Activated CD4-positive, CD25-positive, alpha-beta regulatory T cell (primary cell): ENCODE measurements around the gene MAN1B1.
"Not testable (repeated sequence)": the region's sequence is repeated elsewhere in the genome, so short reads cannot be mapped to it uniquely, and the experiment has no call there.

Source experiments
- DNase-seq, 4 experiments: peaks; one replicate each; lab custom pipeline; 2025; lab: John Stamatoyannopoulos, UW

The MAN1B1 gene

DNA sequence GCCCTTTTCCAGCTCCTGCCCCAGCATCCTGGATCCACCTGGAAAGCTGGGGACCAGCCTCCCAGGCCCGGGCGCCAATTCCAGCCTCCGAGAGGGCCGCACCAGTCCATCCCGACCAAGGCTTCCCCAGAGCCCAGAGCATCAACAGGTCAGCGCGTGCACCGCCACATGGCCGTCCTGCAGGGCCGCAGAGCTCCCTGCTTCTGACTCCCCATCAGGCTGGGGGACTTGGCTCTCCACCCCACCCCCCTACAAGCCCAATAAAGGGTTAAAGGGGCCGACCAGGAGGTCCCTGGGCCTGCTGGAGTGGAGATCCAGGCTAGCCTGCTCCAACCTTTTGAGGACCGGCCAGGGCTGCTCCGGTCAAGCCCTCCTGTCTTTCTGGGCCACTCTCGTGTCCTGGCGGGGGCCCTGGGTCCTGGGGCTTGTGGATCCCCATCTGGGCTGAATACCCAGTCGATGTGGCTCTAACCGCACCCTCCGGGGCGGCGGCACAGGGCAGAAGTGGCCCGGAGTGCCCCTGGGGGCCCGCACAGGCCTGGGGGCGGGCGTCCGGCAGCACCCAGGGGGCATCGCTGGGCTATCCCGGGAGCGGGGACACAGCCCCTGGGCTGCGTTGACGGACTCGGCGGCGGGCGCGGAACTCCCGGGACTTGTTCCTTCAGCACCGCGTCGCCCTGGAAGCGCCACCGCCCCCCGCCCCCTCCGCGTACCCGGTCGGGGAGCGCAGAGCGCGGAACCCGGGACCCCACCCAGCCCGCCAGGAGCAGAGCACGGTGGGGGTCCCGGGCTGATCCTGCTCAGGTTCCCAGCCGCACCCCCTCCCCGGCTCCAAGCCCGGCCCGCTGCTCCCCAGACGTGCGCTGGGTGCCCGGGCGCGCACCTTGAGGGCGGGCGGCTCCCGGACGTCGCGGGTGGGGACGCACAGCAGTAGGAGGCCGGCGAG lies 33.5 kb upstream of the MAN1B1 start:
- DNase-seq: no peak

DNA sequence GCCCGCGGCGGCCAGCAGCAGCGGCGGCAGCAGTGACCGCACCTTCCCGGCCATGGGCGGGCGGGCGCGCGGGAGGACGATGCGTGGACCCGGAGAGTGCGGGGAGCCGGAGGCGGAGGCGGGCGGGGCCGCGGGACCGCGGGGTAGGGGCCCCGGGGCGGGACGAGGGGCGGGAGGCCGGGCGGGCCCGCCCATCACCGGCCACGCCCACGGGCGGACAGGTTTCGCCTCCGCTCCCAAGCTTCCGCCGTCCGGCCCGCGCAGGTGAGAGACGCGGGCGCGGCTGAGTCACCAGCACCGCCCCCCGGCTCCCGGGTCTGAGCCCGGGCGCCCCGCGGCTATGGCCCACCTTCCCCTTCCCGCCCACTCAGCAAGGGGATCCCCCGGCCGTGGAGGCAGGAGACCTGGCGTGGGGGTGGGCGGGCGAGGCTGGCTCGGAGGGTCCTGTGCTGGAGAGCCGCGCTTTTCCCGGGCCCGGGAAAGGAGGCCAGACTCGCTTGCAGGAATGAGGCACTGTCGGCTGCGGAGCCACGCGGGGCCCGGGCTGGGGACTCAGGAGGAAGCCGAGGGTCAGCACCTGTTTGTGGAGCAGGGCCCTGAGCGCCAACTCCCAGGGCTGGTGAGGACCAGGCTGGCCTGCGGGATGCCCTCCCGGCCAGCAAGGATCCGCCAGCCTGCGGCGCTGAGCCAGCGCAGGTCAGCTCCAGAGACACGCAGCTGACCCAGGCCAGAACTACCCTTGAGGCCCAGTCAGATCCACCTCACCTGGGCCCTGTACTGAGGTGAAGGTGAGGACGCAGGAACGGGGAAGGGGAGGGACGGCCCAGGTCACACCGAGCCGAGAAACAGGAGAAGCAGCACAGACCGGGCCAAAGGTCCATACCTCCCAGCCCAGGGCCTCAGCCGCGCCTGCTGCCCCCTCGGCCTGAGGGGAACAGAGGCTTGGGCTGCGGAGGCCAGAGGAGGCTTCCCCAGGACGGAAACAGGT lies 32.5 kb upstream of the MAN1B1 start, which contains the start of gene ENTPD2:
ENTPD2 (minus strand) TSS at position 118 of the 988 bp plus-strand sequence; CDS start at position 54, 64 bp downstream.
- DNase-seq: no peak

DNA sequence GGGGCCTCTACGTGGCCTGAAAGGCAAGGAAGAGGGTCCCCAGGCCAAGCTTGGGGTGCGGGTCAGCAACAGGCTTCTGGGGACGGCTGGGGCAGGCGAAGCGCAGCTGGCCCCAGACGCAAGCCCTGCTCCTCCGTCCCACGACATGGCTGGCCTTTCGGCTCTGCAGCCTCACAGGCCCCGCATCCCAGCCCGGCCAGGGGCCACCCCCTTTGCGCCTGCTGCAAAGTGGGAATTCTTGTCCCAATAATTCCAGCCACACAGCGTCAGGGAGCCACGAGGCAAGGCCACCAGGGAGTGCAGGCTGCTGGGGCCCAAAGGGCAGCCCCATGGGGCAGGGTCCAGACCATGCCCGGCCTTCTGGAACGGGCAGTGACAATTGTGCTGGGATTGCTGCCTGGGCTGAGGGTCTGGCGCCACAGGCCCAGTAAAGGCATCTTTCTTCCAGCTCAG lies 31.8 kb upstream of the MAN1B1 start:
- DNase-seq: no peak

DNA sequence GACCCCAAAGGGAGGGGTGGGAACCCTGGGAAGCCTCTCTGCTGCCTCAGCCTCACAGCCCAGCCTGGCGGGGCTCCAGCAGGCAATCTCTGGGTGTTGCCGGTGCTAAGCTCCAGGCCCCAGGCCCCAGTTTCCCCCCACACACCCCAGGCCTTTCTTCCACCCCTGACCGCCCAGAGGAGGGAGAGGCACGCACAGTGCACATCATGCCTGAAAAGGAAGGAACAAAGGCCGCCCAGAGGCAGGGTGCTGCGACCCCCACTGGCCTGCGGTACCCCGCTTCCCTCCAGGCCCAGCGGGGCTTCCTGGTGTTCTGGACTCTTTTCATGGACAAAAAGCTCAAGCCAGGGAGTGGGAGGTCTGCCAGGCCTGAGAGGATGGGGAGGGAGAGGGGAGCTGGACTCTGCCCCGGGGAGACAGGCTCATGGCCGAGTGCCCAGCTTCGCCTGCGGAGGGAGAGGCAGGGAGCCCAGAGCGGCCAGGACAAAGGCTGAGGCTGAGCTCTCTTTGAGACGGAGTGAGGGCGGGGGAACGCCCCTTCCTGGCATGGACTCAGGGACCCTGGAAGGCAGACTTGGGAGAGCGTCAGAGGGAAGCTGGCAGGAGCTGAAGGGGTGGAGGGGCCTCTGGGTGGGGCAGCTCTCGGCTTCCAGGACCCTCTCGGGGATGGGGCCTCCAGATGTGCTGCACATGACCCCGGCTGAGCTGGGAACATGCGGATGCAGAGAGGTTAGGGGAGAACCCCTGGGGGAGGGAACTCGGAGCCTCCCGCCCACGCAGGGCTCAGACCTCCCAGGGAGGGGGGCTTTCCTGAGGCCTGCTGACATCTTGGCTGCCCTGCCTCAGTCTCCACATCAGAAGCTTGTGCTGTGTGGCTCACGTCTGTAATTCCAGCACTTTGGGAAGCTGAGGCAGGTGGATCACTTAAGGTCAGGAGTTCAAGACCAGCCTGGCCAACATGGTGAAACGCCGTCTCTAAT lies 31.1 kb upstream of the MAN1B1 start:
- DNase-seq: no peak

DNA sequence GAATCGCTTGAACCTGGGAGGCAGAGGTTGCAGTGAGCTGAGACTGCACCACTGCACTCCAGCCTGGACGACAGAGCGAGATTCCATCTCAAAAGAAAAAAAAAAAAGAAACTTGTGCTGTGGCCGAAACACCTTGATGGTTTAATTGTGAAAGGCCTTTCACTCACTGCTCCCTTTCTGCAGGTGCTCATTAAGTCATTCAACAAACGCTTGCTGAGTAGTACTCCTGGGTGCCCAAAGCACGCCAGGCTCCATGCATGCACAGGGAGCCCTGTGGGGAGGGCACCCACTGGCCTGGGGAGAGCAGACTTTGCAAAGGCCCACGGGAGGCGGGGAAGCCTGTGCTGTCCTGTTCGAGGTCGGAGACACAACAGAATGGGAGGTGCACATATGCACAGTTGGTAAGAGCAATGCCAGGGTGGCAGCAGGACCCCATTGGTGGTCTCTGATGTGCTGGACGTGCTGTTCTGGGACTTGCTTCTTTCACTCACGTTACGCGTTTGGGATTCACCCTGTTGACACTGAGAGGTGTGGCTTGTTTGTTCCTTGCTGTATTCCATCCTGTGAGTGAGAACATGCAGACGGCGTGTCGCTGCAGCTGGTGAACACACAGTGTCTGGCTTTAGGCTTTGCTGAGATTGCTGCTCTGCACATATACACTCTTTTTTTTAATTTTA lies 29.9 kb upstream of the MAN1B1 start:
- no peak for DNase-seq

DNA sequence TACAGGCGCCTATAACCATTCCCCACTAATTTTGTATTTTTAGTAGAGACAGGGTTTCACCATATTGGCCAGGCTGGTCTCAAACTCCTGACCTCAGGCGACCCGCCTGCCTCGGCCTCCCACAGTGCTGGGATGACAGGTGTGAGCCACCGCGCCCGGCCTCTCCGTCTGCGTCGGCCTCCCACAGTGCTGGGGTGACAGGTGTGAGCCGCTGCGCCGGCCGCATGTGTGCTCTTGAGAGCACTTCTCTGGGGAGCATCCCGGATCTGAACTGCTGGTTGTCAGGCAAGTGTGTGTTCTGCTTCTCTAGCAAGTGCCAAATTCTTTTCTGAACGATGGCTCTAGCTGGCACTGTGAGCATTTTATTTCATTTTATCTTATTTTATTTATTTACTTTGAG lies 29.2 kb upstream of the MAN1B1 start:
- no peak for DNase-seq

DNA sequence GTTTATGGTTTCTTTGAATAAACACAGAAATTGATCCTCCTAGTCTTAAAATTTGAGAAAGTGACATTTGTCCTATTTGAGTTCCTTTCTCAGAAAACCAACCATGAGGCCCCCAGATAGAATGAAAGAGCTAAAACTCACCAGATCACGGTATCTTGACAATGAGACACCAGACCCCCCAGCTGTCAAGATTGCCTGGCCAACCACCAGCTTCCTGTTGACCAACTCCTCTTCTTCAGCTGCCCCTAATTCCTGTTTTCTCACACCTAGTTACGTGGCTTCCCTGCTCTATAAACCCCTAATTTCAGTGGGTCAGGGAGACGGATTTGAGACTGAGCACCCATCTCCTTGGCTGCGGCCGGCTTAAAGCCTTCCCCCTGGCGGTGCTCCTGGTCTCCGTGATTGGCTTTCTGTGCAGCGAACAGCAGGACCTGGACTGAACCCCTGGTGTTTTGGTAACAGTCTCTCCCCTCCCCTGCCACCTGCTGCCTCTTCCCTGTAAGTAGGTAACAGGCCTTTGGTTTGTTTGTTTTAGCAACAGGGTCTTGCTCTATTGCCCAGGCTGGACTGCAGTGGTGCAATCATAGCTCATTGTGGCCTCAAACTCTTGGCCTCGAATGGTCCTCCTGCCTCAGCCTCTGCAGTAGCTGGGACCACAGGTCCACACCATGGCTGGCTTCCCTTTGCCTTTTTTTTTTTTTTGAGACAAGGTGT lies 28.1 kb upstream of the MAN1B1 start:
- no peak for DNase-seq

DNA sequence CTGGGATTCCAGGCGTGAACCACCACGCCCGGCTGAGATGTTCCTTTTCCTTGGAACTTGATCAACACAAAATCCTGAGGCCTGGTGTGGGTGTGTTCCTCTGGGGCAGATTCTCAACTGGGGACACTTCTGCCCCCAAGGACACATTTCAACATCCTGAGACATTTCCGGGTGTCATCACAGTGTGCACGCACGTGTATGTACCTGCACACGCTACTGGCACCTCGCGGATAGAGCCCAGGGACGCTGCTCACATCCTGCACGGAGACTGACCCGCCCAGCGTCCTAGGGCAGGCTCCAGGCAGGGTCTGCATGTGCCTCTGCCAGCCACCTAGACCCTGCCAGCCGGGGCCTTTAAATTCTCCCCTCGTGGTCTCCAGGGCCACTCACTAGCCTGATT lies 24.4 kb upstream of the MAN1B1 start:
- DNase-seq: no peak

DNA sequence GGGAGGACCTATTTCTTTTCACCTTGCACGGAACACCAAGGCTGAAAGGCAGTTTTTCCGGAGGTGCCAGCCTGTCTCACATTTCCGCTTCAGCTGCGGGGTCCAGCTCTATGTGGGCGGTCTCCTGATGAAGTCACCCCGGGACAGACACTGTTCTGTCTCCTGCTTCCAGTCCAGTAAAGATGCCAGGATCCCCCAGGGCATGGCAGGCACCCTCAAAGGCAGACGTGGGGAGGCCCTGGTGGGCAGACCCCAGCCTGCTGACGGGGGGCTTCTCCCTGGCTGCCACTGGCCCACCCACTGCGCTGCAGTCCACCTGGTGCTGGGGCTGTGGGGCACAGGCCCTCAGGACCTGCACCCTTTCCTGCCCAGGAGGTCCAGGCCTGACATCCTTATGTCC lies 24.0 kb upstream of the MAN1B1 start:
- DNase-seq: not testable (repeated sequence)

DNA sequence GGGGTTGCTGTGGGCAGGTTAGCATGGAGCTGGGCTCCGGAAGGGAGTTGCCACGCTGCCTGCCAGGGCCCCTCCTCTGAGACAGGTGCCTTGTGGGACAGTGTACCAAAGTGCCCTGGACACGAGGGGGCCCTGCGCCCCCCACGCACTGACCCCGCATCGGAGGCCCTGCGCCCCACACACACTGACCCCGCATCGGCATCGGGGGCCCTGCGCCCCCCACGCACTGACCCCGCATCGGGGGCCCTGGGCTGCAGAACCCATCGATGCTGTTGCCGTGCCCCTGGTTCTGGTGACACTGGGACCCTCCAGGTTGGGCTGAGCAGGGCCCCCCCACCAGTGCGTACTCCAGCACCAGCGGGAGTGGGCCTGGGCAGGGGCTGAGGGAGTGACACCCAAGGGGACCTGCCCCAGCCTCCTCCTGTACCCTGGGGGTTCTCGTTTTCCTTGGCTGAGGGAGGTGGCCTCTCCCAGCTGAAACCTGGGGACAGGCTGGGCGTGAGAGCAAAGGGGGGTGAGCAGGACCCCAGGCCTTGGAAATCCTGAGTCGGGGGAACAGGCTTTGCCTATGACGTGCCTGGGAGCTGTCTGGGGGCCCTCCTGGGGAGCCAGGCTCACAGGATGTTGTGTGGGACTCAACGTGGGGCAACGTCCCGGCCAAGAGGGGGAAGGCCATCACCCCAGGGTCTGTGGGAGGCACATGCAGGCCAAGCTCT lies 23.3 kb upstream of the MAN1B1 start:
- no peak for DNase-seq

DNA sequence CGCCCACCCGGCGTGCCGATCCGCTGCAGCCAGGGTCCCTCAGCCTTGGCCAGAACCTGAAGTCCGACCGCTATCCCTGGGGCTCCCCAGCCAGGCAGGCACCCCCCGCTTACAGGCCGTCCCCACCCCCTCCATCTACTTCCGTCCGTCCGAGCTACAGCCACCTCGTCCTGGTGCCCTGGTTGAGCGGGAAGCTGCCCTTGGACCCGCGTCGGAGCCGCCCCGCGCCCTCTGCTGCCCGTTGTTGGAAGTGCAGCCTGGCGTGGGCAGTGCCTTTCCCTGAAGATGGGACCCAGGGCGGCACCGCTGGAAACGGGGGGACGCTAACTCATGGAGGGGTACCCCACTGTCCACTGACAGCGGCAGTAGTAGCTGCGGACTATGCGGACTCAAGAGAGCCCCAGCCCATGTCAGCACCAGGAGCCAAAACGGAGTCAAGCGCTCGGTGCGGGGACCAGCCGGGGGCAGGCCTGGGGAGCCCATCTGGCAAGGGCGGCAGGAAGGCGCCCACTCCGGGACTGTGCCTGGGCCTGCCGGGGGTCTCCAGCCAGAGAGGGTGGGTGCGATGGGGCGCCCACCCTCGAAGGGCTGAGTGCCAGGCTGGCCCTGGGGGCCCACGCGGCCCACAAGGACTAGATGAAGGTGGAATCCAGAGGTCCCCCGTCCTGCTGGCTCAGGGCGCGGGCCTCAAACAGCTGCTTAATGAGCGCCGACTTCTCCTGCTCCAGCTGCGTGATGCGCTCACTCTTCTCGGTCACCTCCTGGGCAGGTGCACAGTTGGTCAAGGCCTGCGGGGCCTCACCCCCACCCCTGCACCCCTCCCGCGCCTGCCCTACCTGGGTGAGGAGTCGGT lies 22.5 kb upstream of the MAN1B1 start:
- peak in 3 of 4 experiments; percentile 27 to 66 (median 61) for DNase-seq

DNA sequence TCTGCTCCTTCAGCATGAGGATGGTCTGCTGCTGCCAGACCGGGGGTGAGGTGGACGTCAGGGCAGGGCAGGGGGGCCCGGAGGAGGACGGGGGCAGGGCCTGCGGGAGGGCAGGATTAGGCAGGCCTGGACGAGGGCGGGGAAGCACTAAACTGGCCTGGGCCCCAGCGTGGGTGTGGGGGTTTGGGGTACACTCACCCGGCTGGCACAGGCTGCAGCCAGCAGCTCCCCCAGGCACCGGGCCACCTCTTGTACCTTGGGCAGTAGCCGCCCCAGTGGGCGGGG lies 22.0 kb upstream of the MAN1B1 start:
- DNase-seq: no peak

DNA sequence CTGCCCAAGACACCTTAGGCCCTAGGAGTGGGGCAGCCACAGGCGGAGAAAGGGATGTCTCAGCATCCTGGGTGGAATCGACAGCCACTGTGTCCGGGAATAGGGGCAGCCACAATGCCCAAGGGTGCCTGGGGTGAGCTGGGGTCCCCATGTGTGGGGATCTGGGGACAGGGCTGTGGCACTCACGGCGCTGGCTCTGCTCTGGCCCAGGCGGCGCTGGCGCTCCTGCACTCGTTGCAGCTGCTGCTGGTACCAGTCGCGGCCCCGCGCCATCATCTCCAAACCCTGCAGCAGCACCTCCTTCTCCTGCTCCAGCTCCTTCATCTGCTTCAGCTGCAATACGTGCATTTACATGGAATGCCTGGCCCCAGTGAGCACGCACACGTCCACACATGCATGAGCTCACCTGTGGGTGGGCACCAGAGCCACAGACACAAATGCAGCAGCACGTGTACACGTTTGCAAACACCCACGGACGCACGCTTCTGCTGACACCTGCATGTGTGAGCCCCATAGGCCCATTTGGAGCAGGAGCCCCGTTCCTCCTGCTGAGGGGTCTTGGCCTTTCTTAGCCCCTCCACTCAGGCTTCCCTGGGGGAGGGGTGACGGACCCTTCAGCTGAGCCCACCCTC lies 21.3 kb upstream of the MAN1B1 start:
- DNase-seq: no peak

DNA sequence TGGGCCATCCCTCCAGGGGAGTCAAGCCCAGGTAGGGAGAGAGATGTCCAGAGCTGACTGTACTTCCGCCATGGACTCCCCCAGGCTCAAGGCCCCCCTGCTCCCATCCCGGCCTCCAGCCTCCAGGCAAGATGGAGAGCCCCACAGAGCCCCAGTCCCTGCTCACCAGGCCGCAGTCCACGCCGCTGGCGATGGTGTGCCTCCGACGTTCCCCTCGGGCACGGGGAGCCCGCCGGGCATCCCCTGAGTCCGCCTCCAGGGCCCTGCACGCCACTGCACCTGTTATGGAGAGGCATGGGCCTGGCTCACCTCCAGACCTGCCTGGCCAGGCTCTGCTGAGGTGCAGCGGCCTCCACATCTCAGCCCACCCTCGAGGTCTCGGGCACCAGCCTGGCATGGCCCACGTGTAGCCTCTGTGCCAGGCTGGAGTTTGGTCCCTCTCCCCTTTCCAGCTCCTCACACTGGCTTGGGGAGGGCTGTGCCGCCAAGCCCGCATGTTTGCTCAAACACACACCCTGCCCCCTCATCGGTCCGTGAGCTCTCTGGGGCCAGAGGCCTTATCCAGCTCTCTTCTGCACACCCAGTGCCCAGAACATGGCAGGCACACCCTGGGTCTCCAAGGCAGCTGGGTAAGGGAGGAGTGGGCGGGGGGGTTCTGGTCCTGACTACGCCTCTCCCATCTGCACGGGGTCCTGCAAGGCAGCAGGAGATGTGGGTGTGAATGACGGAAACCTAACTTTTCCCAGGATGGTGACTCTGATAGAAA lies 20.5 kb upstream of the MAN1B1 start:
- DNase-seq: no peak

DNA sequence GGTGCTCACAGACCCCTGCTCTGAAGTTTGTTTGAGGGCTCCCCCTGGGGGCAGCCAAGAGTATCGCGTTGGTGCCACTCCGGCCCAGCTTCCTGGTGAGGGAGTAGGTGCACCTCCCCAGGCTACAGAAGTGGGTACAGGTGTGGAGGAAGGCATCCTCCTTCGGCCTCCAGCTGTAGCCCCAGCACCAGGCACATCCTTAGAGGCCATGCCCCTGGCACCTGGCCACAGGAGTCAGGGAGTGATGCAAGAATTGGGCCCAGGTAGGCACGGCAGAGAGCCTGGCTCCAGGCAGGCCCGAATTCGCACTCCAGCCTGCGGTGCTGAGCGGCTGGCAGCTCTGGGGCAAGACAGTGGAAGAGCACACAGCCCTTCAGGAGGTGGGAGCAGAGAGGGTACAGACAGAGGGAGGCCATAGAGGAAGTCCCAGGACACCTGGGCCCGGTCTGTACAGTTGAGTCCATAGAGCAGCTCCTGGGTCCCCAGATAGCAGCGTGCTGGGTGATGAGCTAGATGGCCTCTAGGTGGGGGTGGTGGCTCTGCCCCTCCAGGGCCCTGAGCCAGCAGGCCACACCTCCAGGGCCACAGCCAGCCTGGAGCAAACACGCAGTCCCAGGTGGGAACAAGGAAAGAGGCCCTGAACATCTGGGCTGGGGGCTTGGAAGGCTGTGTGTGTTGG lies 18.8 kb upstream of the MAN1B1 start:
- peak; percentile 67 to 76 (median 74) for DNase-seq
